AG20443 (cell line): ENCODE data around the gene EDC4.
"Not testable (repeated sequence)": the region's sequence is repeated elsewhere in the genome, so short reads cannot be mapped to it uniquely, and the experiment has no call there.

ENCODE experiments used
- DNase-seq: peaks from one replicate; pipeline ENCODE4 v3.0.0; 2012; ENCODE audit warnings: low spot score, mixed read lengths

The EDC4 gene

GRCh38 chr16:67872631-67873434 is at the start of gene EDC4:
EDC4 (plus strand) TSS chr16:67873052; CDS start chr16:67873262, 210 bp downstream.
- DNase-seq: peak; percentile 95

- DNase-seq: no peak
Observed at GRCh38 chr16:67825119-67825518, 47.7 kb upstream of the EDC4 start.

GRCh38 chr16:67825906-67826305 is 46.9 kb upstream of the EDC4 start:
- DNase-seq: no peak

GRCh38 chr16:67828651-67829050 is 44.2 kb upstream of the EDC4 start:
- DNase-seq: no peak

- peak; percentile 89 for DNase-seq
Observed at GRCh38 chr16:67833030-67833414, 39.8 kb upstream of the EDC4 start.

GRCh38 chr16:67833415-67834241 is 39.2 kb upstream of the EDC4 start:
- peak; percentile 97 for DNase-seq

- DNase-seq: no peak
Observed at GRCh38 chr16:67834242-67834614, 38.6 kb upstream of the EDC4 start.

- DNase-seq: not testable (repeated sequence)
Observed at GRCh38 chr16:67837190-67837589, 35.7 kb upstream of the EDC4 start.

GRCh38 chr16:67837811-67838210 is 35.0 kb upstream of the EDC4 start:
- no peak for DNase-seq

GRCh38 chr16:67841198-67841815 is 31.5 kb upstream of the EDC4 start:
- DNase-seq: no peak

GRCh38 chr16:67841816-67842508 is 30.9 kb upstream of the EDC4 start, which contains the start of gene THAP11:
THAP11 (plus strand) TSS chr16:67842320; CDS start chr16:67842555, 235 bp downstream.
- DNase-seq: peak; percentile 94

GRCh38 chr16:67842509-67843342 is 30.1 kb upstream of the EDC4 start:
- peak; percentile 28 for DNase-seq

- peak; percentile 30 for DNase-seq
Observed at GRCh38 chr16:67843343-67843765, 29.5 kb upstream of the EDC4 start.

GRCh38 chr16:67844497-67844896 is 28.4 kb upstream of the EDC4 start:
- DNase-seq: peak; percentile 46

- DNase-seq: no peak
Observed at GRCh38 chr16:67845291-67846062, 27.4 kb upstream of the EDC4 start.

- no peak for DNase-seq
Observed at GRCh38 chr16:67846063-67846319, 26.9 kb upstream of the EDC4 start.

GRCh38 chr16:67846320-67847063 is 26.4 kb upstream of the EDC4 start, which contains the start of gene NUTF2:
NUTF2 (plus strand) TSS chr16:67846933; CDS start chr16:67865131, 18,198 bp downstream.
- peak; percentile 93 for DNase-seq

GRCh38 chr16:67847064-67847861 is 25.6 kb upstream of the EDC4 start, which contains the start of gene CENPT:
CENPT (minus strand) TSS chr16:67847693; CDS start chr16:67833859, 13,834 bp downstream.
- peak; percentile 83 for DNase-seq

- no peak for DNase-seq
Observed at GRCh38 chr16:67848118-67848517, 24.7 kb upstream of the EDC4 start.
